Right ventricle myocardium inferior (tissue), 1 donor: Measurements from ENCODE around the gene PFN2. TPM values are rescaled to one million over a fixed set of nuclear protein-coding genes. Genes with fewer than 3 reads are reported as not detected.
"Not testable (repeated sequence)": the region's sequence is repeated elsewhere in the genome, so short reads cannot be mapped to it uniquely, and the experiment has no call there.

Experiments
- ATAC-seq: fragments of 200-7000 bp; cut with Tn5 transposase; one replicate; pipeline ENCODE4 v1.9.1; 2020; ENCODE audit warnings: mild to moderate bottlenecking, moderate library complexity
- DNase-seq: peaks from one replicate; pipeline ENCODE4 v3.0.0; 2021; ENCODE audit errors: missing footprints
- intact Hi-C: fragments of 100-400 bp; cut with DNase I; formaldehyde crosslinking; loops from one replicate; pipeline ENCODE4 v1.11.0; 2022
- total RNA-seq: library from RNA; stranded (reverse); fragmentation: NEBNext Ultra II Directional; extraction: Animal tissue kit (Norgen Biotek cat#: 25700); gene quantifications from one replicate; pipeline ENCODE4 v1.2.1, GENCODE V29; 2021
- donor health status: DM: no; HTN: yes; CAD: no; lungs with severe emphysema.

PFN2 gene
- total RNA-seq, 1 donor from 2014 or later = 71.2 TPM

GRCh38 chr3:149938392-149939055 is 32.2 kb downstream of the PFN2 start:
- not testable (repeated sequence) for ATAC-seq, DNase-seq
- intact Hi-C loops = loop anchor here (10.0 kb wide), 1 partner anchor 246 kb away; no protein-coding TSS in a partner anchor

GRCh38 chr3:149936812-149937230 is 33.9 kb downstream of the PFN2 start:
- intact Hi-C loops = loop anchor here (2.0 to 10.0 kb wide), 2 partner anchors 248 to 284 kb away; no protein-coding TSS in a partner anchor
- peak; percentile 44 for ATAC-seq

GRCh38 chr3:149934524-149934923 is 36.2 kb downstream of the PFN2 start:
- intact Hi-C loops = loop anchor here (10.0 kb wide), 1 partner anchor 250 kb away; no protein-coding TSS in a partner anchor
- ATAC-seq = peak; percentile 93
- no peak for DNase-seq

More at GRCh38 chr3:149936812-149937230, 33.9 kb downstream of the PFN2 start:
- peak; percentile 50 for DNase-seq

- DNase-seq (no peak), ATAC-seq (no peak)
- intact Hi-C loops = loop anchor here (10.0 kb wide), 1 partner anchor 251 kb away; no protein-coding TSS in a partner anchor
Measured at GRCh38 chr3:149933858-149934257, 36.8 kb downstream of the PFN2 start.

GRCh38 chr3:149933008-149933407 is 37.7 kb downstream of the PFN2 start:
- DNase-seq (no peak), ATAC-seq (no peak)
- intact Hi-C loops = loop anchor here (10.0 kb wide), 1 partner anchor 252 kb away; no protein-coding TSS in a partner anchor

- intact Hi-C loops = no loop called here
- no peak for ATAC-seq
- no peak for DNase-seq
Measured at GRCh38 chr3:149920119-149920518, 50.6 kb downstream of the PFN2 start.

- DNase-seq = no peak
- ATAC-seq = no peak
- intact Hi-C loops = no loop called here
Measured at GRCh38 chr3:149919509-149919908, 51.2 kb downstream of the PFN2 start.

GRCh38 chr3:149917124-149917667 is 53.5 kb downstream of the PFN2 start:
- intact Hi-C loops = no loop called here
- ATAC-seq (no peak), DNase-seq (no peak)

Other genes starting within 250 kb of the PFN2 start
- gene COMMD2, start 218.4 kb downstream of the PFN2 start, total RNA-seq = 18.0 TPM
- not detected for gene ANKUB1, start 178.3 kb downstream of the PFN2 start, total RNA-seq
- gene RNF13, start 157.7 kb downstream of the PFN2 start, total RNA-seq = 45.5 TPM